Mesendoderm (in vitro differentiated cells): ENCODE data around the gene SEC23A.
"Not testable (repeated sequence)": the region's sequence is repeated elsewhere in the genome, so short reads cannot be mapped to it uniquely, and the experiment has no call there.

Source experiments
- DNase-seq: peaks from one replicate; pipeline ENCODE4 v3.0.0; 2013
- H2AK5ac ChIP-seq: 2 replicates; pipeline ENCODE4 v1.6.1; 2013; ENCODE audit warnings: low read length, inconsistent platforms
- H2BK120ac ChIP-seq: 2 replicates; pipeline ENCODE4 v1.6.1; 2013; ENCODE audit warnings: low read depth, mild to moderate bottlenecking, low read length, moderate library complexity, mixed read lengths
- H2BK15ac ChIP-seq: replicated peaks from 2 replicates; pipeline ENCODE4 v1.6.1; 2013; ENCODE audit warnings: low read depth, mild to moderate bottlenecking, moderate library complexity
- H2BK5ac ChIP-seq: 2 replicates; pipeline ENCODE4 v1.6.1; 2013; ENCODE audit warnings: low read length, inconsistent platforms
- H3K18ac ChIP-seq: 2 replicates; pipeline ENCODE4 v1.6.1; 2013; ENCODE audit warnings: mild to moderate bottlenecking, low read length, mixed read lengths
- H3K23ac ChIP-seq: one replicate; pipeline ENCODE4 v1.6.1; 2013; ENCODE audit warnings: low read length
- H3K27ac ChIP-seq: 2 replicates; pipeline ENCODE4 v1.5.1; 2013; ENCODE audit warnings: low read depth, mild to moderate bottlenecking, inconsistent platforms, low read length, moderate library complexity
- H3K27me3 ChIP-seq: 2 replicates; pipeline ENCODE4 v1.6.1; 2013; ENCODE audit warnings: low read length, control low read depth, mild to moderate bottlenecking, inconsistent platforms; ENCODE audit not compliant: insufficient read depth, poor library complexity
- H3K36me3 ChIP-seq: 2 replicates; pipeline ENCODE4 v1.6.1; 2013; ENCODE audit warnings: low read length, inconsistent platforms; ENCODE audit not compliant: control insufficient read depth, insufficient read depth
- H3K4ac ChIP-seq: one replicate; pipeline ENCODE4 v1.6.1; 2013; ENCODE audit warnings: low read depth, mild to moderate bottlenecking, low read length, moderate library complexity
- H3K4me1 ChIP-seq: 2 replicates; pipeline ENCODE4 v1.6.1; 2013; ENCODE audit warnings: low read depth, low read length, inconsistent platforms; ENCODE audit not compliant: control insufficient read depth
- H3K4me2 ChIP-seq: 2 replicates; pipeline ENCODE4 v1.6.1; 2013; ENCODE audit warnings: low read length
- H3K4me3 ChIP-seq: 2 replicates; pipeline ENCODE4 v1.5.1; 2013; ENCODE audit warnings: mild to moderate bottlenecking, low read length
- H3K56ac ChIP-seq: one replicate; pipeline ENCODE4 v1.6.1; 2013; ENCODE audit warnings: low read length
- H3K79me1 ChIP-seq: 2 replicates; pipeline ENCODE4 v1.6.1; 2013; ENCODE audit warnings: low read length, inconsistent platforms
- H3K79me2 ChIP-seq: 2 replicates; pipeline ENCODE4 v1.6.1; 2013; ENCODE audit warnings: mild to moderate bottlenecking, low read length; ENCODE audit not compliant: control insufficient read depth, insufficient read depth
- H3K9ac ChIP-seq: 2 replicates; pipeline ENCODE4 v1.6.1; 2013; ENCODE audit warnings: low read length, inconsistent platforms
- H4K5ac ChIP-seq: one replicate; pipeline ENCODE4 v1.6.1; 2013; ENCODE audit warnings: low read length
- H4K8ac ChIP-seq: one replicate; pipeline ENCODE4 v1.6.1; 2013; ENCODE audit warnings: low read depth, mild to moderate bottlenecking, control low read depth, low read length, moderate library complexity
- WGBS: extraction: QIAGEN DNeasy Blood & Tissue Kit; methylation state at CpG from one replicate; pipeline ENCODE4 v1.1.7; 2013; ENCODE audit warnings: low lambda C conversion rate, missing lambda C conversion rate; ENCODE audit not compliant: insufficient coverage; ENCODE audit errors: extremely low coverage; 5-methylcytosine and 5-hydroxymethylcytosine counted together

The SEC23A gene

GRCh38 chr14:39099748-39100147 is 3.3 kb downstream of the SEC23A start:
- Histone ChIP-seq H3K56ac (no peak overlapping the region), H3K4me1 (no peaks in the 10 kb centered on the region), H4K5ac (no peak overlapping the region), H3K27ac (no peak overlapping the region), H3K36me3 (peaks cover 2% of the 10 kb centered on the region), H3K4me3 (no peak overlapping the region), H3K4ac (no peak overlapping the region), H2BK15ac (no peak overlapping the region), H3K27me3 (no peaks in the 10 kb centered on the region), H3K23ac (no peak overlapping the region), H4K8ac (no peak overlapping the region), H3K9ac (no peak overlapping the region), H3K79me1 (peaks cover 9% of the 10 kb centered on the region), H2AK5ac (no peak overlapping the region), H2BK120ac (no peak overlapping the region), H3K18ac (no peak overlapping the region), H2BK5ac (no peak overlapping the region), H3K79me2 (peaks cover 23% of the 10 kb centered on the region), H3K4me2 (no peak overlapping the region)
- no peak for DNase-seq

- not testable (repeated sequence) for H3K36me3 ChIP-seq, H3K27me3 ChIP-seq, H4K8ac ChIP-seq, H2BK15ac ChIP-seq, H3K9ac ChIP-seq, H3K23ac ChIP-seq, H3K4me1 ChIP-seq, H2BK5ac ChIP-seq, H4K5ac ChIP-seq, H3K79me1 ChIP-seq, H2BK120ac ChIP-seq, H3K18ac ChIP-seq, H2AK5ac ChIP-seq, H3K56ac ChIP-seq, H3K27ac ChIP-seq, H3K4me3 ChIP-seq, DNase-seq, H3K4ac ChIP-seq, H3K4me2 ChIP-seq
- WGBS, result no CpG with 5 or more reads among the region's 10 CpGs
- H3K79me2 ChIP-seq, result peaks cover 23% of the 10 kb centered on the region
Measured at GRCh38 chr14:39099215-39099614, 3.8 kb downstream of the SEC23A start.

- Histone ChIP-seq H3K4me1 (no peaks in the 10 kb centered on the region), H3K18ac (no peak overlapping the region), H2BK5ac (no peak overlapping the region), H3K4me2 (no peak overlapping the region), H4K8ac (no peak overlapping the region), H3K79me1 (peaks cover 7% of the 10 kb centered on the region), H3K56ac (no peak overlapping the region), H3K27ac (no peak overlapping the region), H3K79me2 (peaks cover 17% of the 10 kb centered on the region), H2BK15ac (no peak overlapping the region), H3K36me3 (peaks cover 2% of the 10 kb centered on the region), H3K4ac (no peak overlapping the region), H3K23ac (no peak overlapping the region), H3K4me3 (no peak overlapping the region), H2BK120ac (no peak overlapping the region), H4K5ac (no peak overlapping the region), H2AK5ac (no peak overlapping the region), H3K9ac (no peak overlapping the region), H3K27me3 (no peaks in the 10 kb centered on the region)
- no CpG with 5 or more reads among the region's 3 CpGs for WGBS
- DNase-seq, result peak; percentile 88
Measured at GRCh38 chr14:39097159-39097558, 5.9 kb downstream of the SEC23A start.

- no peak overlapping the region for H3K23ac ChIP-seq
- H2BK120ac ChIP-seq, result no peak overlapping the region
- no CpG with 5 or more reads among the region's 3 CpGs for WGBS
- H3K4ac ChIP-seq, result no peak overlapping the region
- peaks cover 9% of the 10 kb centered on the region for H3K79me1 ChIP-seq
- DNase-seq, result no peak
- no peak overlapping the region for H3K27ac ChIP-seq
- no peak overlapping the region for H2BK15ac ChIP-seq
- H4K8ac ChIP-seq, result no peak overlapping the region
- peaks cover 8% of the 10 kb centered on the region for H3K36me3 ChIP-seq
- no peak overlapping the region for H2BK5ac ChIP-seq
- H4K5ac ChIP-seq, result no peak overlapping the region
- H3K56ac ChIP-seq, result no peak overlapping the region
- H2AK5ac ChIP-seq, result no peak overlapping the region
- no peak overlapping the region for H3K4me2 ChIP-seq
- no peak overlapping the region for H3K9ac ChIP-seq
- no peaks in the 10 kb centered on the region for H3K27me3 ChIP-seq
- H3K79me2 ChIP-seq, result peaks cover 4% of the 10 kb centered on the region
- H3K4me1 ChIP-seq, result no peaks in the 10 kb centered on the region
- H3K4me3 ChIP-seq, result no peak overlapping the region
- H3K18ac ChIP-seq, result no peak overlapping the region
Measured at GRCh38 chr14:39094515-39094914, 8.5 kb downstream of the SEC23A start.

GRCh38 chr14:39091716-39092115 is 11.3 kb downstream of the SEC23A start:
- H2BK120ac ChIP-seq, result no peak overlapping the region
- no peak for DNase-seq
- H3K4me3 ChIP-seq, result no peak overlapping the region
- no peak overlapping the region for H4K5ac ChIP-seq
- H3K4ac ChIP-seq, result no peak overlapping the region
- H3K27me3 ChIP-seq, result no peaks in the 10 kb centered on the region
- H3K36me3 ChIP-seq, result peaks cover 8% of the 10 kb centered on the region
- H3K18ac ChIP-seq, result no peak overlapping the region
- whole genome bisulfite sequencing, result no CpG with 5 or more reads among the region's 1 CpG
- no peak overlapping the region for H3K23ac ChIP-seq
- H2BK5ac ChIP-seq, result no peak overlapping the region
- H2AK5ac ChIP-seq, result no peak overlapping the region
- peaks cover 6% of the 10 kb centered on the region for H3K79me1 ChIP-seq
- H3K4me2 ChIP-seq, result no peak overlapping the region
- no peak overlapping the region for H3K9ac ChIP-seq
- no peaks in the 10 kb centered on the region for H3K79me2 ChIP-seq
- no peak overlapping the region for H2BK15ac ChIP-seq
- H3K27ac ChIP-seq, result no peak overlapping the region
- H3K4me1 ChIP-seq, result no peaks in the 10 kb centered on the region
- no peak overlapping the region for H3K56ac ChIP-seq
- H4K8ac ChIP-seq, result no peak overlapping the region

GRCh38 chr14:39090548-39091111 is 12.4 kb downstream of the SEC23A start:
- DNase-seq, result no peak
- Histone ChIP-seq H3K18ac (no peak overlapping the region), H3K4me1 (no peaks in the 10 kb centered on the region), H4K5ac (no peak overlapping the region), H3K56ac (no peak overlapping the region), H3K4me2 (no peak overlapping the region), H3K4ac (no peak overlapping the region), H3K27ac (no peak overlapping the region), H2AK5ac (no peak overlapping the region), H3K9ac (no peak overlapping the region), H3K23ac (no peak overlapping the region), H3K79me1 (peaks cover 4% of the 10 kb centered on the region), H3K79me2 (no peaks in the 10 kb centered on the region), H3K36me3 (peaks cover 8% of the 10 kb centered on the region), H2BK15ac (no peak overlapping the region), H3K27me3 (no peaks in the 10 kb centered on the region), H3K4me3 (no peak overlapping the region), H2BK120ac (no peak overlapping the region), H4K8ac (no peak overlapping the region), H2BK5ac (no peak overlapping the region)
- 100% methylated on average over 1 of the region's 4 CpGs for WGBS
